Activated CD4-positive, alpha-beta T cell treated with anti-CD3 and anti-CD28 coated beads, Interleukin-2, Interleukin-4, amounts not matched to agents 100 ng/mL and 50 ng/mL, durations not matched to agents 16 hours and 8 hours (primary cell): ENCODE measurements around the gene HBD.

Experiments used
- DNase-seq: peaks from one replicate; pipeline ENCODE4 v3.0.0-alpha.2; 2020; ENCODE audit warnings: low spot score

The HBD gene

DNA sequence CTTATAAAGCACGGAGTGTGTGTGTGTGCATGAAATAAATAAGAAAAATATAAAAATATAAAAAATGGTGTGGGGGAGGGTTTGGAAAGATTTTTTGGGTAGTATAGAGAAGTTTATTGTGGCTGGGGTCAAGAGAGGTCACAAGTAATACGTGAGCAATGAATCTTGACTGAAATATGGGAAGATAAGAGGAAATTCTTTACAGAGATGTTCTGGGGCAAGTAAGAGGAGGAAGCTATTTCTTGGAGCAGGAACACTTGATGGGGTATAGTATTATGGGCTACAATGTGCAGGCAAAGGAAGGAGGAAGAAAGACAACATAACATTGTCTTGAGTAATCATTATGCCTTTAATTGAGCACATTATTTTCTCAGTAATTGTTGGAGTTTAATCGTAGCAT is 2.1 kb downstream of the HBD start:
- no peak for DNase-seq

- no peak for DNase-seq
Observed at GRCh38 chr11:5231111-5231510, 3.2 kb downstream of the HBD start.

DNA sequence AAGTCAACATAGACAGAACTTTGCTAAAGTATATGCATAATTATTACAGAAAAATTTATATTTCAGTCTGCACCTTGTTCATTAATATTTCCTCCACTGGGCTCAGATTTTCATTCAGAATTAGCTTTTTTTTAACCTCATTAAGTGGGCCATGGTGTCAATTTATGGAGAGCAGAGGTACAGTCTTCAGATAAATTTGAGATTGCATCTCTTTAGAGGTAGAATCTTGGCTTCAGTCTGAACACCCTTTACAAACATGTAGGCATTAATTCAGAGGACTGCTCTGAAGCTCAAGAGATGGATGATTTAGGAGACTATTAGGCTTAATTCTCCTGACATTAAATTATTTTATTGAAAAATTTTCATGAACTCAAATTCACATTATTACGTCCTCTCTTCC is 4.0 kb downstream of the HBD start:
- DNase-seq: no peak

DNA sequence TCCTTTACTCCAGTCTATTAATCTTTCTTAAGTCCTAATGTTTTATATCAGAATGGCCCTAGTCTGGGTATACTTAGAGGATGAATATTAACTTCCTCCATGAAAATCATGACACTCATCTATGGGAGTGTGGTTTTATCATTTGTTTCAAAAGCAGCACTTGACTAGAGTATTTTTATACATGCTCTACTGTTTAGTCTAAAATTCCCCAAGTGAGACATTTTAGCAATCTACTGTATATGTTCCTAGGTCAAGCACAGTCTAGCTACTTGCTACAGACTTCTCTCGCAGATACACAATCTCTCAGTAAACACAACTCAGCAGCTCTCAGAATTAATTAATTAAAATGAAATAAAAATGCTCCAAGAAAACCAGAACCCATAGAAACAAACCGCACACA is 4.5 kb downstream of the HBD start:
- DNase-seq: no peak

DNA sequence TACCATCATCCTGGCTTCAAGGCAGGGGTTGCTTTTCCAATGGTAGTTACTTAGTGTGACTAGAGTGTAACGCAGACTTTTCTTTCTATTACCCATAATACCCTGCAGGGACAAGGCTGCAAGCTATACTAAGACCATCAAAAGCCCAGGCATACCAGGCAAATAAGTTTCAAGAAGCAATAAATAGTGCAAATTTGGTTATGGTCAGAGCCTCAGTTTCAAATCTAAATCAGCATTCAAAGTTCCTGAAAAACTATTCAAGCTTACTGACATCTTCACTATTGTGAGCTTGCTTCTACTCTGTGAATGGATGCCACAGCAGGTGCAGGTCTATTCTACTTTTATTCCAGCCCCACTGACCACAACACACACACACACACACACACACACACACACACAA is 4.9 kb downstream of the HBD start:
- no peak for DNase-seq

- no peak for DNase-seq
Observed at GRCh38 chr11:5228124-5228523, 6.2 kb downstream of the HBD start.

- DNase-seq: no peak
Observed at GRCh38 chr11:5227681-5228080, 6.6 kb downstream of the HBD start.

- DNase-seq: no peak
Observed at GRCh38 chr11:5226732-5227310, 7.5 kb downstream of the HBD start, which contains the start of gene HBB. HBB (minus strand) TSS chr11:5227071; CDS start chr11:5227021, 50 bp downstream.

- no peak for DNase-seq
Observed at GRCh38 chr11:5225480-5225871, 8.8 kb downstream of the HBD start.

- DNase-seq: no peak
Observed at GRCh38 chr11:5224538-5225479, 9.5 kb downstream of the HBD start.

GRCh38 chr11:5223686-5224085 is 10.6 kb downstream of the HBD start:
- no peak for DNase-seq

DNA sequence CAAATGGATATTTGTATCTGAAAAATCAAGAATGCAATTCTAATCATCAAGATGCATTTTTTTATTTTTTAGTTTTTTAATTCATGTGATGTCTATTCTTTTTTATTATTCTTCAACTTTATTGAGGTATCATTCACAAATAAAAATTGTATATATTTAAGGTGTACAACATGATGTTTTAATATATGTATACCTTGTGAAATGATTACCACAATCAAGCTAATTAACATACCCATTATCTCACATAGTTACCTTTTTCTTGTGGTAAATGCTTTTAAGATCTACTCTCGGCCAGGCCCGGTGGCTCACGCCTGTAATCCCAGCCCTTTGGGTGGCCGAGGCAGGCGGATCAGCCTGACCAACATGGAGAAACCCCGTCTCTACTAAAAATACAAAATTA is 11.1 kb downstream of the HBD start:
- no peak for DNase-seq

- DNase-seq: no peak
Observed at GRCh38 chr11:5210376-5210885, 23.9 kb downstream of the HBD start.

DNA sequence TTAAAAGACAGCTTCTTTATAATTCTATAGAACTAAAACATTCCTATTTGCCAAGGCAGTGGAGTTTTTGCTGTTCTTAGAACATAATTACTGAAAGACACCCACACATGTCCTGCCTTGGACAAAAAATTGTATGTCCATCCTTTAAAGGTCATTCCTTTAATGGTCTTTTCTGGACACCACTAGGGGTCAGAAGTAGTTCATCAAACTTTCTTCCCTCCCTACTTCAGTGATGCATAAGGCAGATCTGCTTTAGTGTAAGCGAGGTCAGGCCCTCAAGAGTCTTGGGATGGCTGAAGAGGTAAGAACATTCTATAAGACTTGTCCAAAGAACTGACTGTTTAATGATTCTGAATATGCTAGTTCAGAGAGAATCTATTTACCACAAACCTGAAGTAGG is 29.5 kb downstream of the HBD start:
- peak; percentile 9 for DNase-seq

DNA sequence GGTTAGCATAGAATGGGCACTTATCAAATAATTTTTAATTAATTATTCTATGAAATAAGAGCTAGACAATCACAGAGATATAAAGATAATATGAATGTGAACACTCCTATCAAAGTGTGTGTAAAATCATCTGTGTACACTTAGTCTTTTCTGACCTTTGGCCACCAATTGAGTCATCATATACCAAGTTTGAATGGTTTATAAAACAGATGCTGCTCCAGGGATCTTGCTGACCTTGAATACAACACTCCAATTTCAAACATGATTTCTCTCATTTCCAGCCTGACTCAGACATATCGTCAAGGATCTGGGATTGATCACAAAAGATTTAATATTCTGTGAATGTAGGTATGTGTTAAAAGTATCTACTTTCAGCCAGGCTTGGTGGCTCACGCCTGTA is 30.9 kb downstream of the HBD start:
- DNase-seq: no peak

DNA sequence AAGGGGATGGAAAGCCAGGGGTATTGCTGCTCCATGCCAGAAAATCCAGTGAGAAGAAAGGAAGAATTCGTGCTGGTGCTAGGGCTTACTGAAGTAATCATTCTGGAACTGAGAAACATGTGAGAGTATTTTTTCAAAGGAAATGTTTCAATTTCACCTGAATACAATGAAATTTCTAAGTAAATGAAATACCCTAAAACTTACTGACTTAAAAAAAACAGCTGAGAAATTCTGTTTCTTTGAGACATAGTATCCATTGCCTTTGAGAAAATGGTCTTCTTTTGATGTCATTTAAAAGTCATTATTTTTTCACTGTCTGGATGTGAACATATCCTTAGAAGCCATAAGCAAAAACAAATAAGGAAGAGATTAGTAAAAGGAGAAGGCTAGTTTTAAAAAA is 33.7 kb downstream of the HBD start, which contains the start of gene OR51V1:
Gene OR51V1, minus strand, starts transcription at position 101 of the 400 bp plus-strand sequence. Its CDS starts 0 bp downstream, at position 101.
- DNase-seq: no peak

GRCh38 chr11:5198285-5198684 is 36.0 kb downstream of the HBD start:
- no peak for DNase-seq

- no peak for DNase-seq
Observed at GRCh38 chr11:5197536-5197935, 36.7 kb downstream of the HBD start.

GRCh38 chr11:5196731-5197130 is 37.6 kb downstream of the HBD start:
- no peak for DNase-seq

GRCh38 chr11:5196067-5196466 is 38.2 kb downstream of the HBD start:
- DNase-seq: no peak

DNA sequence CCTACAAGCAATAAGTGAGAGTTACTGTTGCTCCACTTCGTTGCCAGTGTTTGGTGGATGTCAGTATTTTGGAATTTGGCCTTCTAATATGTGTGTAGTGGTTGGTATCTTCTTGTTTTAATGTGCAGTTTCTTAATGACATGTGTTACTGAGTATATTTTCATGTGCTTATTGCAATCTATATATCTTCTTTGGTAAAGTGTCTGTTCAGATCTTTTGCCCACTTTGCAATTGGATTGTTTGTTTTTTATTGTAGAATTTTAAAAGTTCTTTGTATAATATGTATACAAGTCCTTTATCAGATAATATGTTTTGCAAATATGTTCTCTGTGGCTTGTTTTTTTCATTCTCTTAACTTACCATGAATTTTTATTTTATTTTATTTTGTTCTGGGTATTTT is 41.5 kb downstream of the HBD start:
- no peak for DNase-seq

DNA sequence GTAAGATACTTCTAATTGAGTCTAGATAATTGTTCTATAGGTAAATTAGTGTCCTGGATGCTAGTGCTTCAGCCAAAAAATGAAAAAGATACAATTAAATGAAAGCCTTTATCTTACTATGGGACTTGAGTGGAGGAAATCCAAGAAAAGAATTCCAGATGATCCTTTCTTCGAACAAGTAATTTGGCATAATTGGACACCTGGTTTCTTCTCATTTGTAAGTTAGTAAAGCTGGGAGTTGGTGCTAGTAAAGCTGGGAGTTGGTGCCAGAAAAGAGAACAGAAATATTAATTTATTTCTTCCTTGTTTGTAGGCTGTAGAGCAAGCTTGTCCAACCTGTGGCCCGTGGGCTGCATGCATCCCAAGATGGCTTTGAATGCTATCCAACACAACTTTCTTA is 46.1 kb downstream of the HBD start:
- no peak for DNase-seq
